Natural killer cell treated with Interleukin-12 subunit alpha and Interleukin-12 subunit beta and Interleukin-15 and Interleukin-18, amount 100 ng/mL, for 72 hours (primary cell): ENCODE results near the gene KPTN. TPM values are rescaled to one million over a fixed set of nuclear protein-coding genes. Genes with fewer than 3 reads are reported as not detected.
A peak's percentile ranks its signal among the peaks of the same experiment; 100 is the strongest.

Experiments
- ATAC-seq, 2 donors: fragments of 150-1000 bp; cut with Tn5 transposase in 1 of 2; sonication (Bioruptor Pico), chemical (Tn5 transposase) in 1 of 2; 2 replicates each; pipeline ENCODE4 v1.10.0; 2021
- DNase-seq: peaks from one replicate; pipeline ENCODE4 v3.0.0; 2022; ENCODE audit warnings: low spot score
- H3K27ac Mint-ChIP-seq, 2 donors: 1 replicate in 1 of 2; 2 replicates in 1 of 2; pipeline ENCODE4 v1.8.0; 2022; ENCODE audit warnings: mixed read lengths in 2 of 2, mild to moderate bottlenecking in 1 of 2, moderate library complexity in 1 of 2
- H3K27me3 Mint-ChIP-seq, 2 donors: 1 replicate in 1 of 2; 2 replicates in 1 of 2; pipeline ENCODE4 v1.8.0; 2022; ENCODE audit warnings: mixed read lengths in 2 of 2
- H3K36me3 Mint-ChIP-seq: one replicate; pipeline ENCODE4 v1.8.0; 2022; ENCODE audit warnings: mixed read lengths
- H3K4me1 Mint-ChIP-seq, 2 donors: 1 replicate in 1 of 2; 2 replicates in 1 of 2; pipeline ENCODE4 v1.8.0; 2022; ENCODE audit warnings: low read depth in 2 of 2, mixed read lengths in 2 of 2, mild to moderate bottlenecking in 1 of 2
- H3K4me3 Mint-ChIP-seq: one replicate; pipeline ENCODE4 v1.8.0; 2022; ENCODE audit warnings: mixed read lengths
- H3K9me3 Mint-ChIP-seq: 2 replicates; pipeline ENCODE4 v1.8.0; 2022; ENCODE audit warnings: mixed read lengths
- total RNA-seq, 2 donors: library from RNA; stranded (reverse); gene quantifications; one replicate each; pipeline ENCODE4 v1.2.3, GENCODE V29; 2022

Gene KPTN
- total RNA-seq, 2 donors from 2014 or later = 4.9 to 11.4 TPM

GRCh38 chr19:47479701-47480503, 4.1 kb downstream of the KPTN start:
- no peaks in the 10 kb centered on the region for H3K36me3 Mint-ChIP-seq
- no peak overlapping the region for H3K4me3 Mint-ChIP-seq
- H3K9me3 Mint-ChIP-seq = no peaks in the 10 kb centered on the region
- H3K27ac Mint-ChIP-seq = no peak overlapping the region
- no peak for DNase-seq
- peaks cover 7 to 16% of the 10 kb centered on the region in 2 donors for H3K4me1 Mint-ChIP-seq
- peaks cover 0 to 2% of the 10 kb centered on the region in 2 donors for H3K27me3 Mint-ChIP-seq
- ATAC-seq = no peak

GRCh38 chr19:47476438-47476972, 7.5 kb downstream of the KPTN start:
- Mint-ChIP-seq H3K9me3 (no peaks in the 10 kb centered on the region), H3K27me3 (peaks cover under 1 to 5% of the 10 kb centered on the region in 2 donors), H3K36me3 (no peaks in the 10 kb centered on the region), H3K4me1 (peaks cover 0 to 8% of the 10 kb centered on the region in 2 donors), H3K4me3 (no peak overlapping the region), H3K27ac (no peak overlapping the region)
- ATAC-seq = no peak
- DNase-seq = no peak

DNA sequence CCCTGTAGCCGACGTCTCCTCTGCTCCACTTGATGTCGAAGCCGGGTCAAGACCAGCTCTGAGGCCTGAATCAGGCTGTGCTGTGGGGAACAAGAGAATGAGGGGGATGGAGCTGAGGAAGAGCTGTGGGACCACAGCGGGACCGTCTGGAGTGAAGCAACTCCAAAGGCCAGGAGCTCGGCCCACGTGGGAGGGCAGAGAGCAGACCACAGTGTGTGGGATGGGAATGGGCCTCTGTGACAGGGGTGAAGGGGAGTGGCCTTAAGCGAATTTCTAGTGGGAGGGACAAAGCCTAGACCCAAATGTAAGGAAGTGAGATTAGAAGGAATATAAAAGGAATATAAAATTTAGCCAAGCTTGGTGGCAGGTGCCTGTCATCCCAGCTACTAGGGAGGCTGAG, 8.6 kb downstream of the KPTN start:
- Mint-ChIP-seq H3K4me1 (peaks cover 5 to 11% of the 10 kb centered on the region in 2 donors), H3K27ac (no peak overlapping the region), H3K27me3 (peaks cover 11 to 12% of the 10 kb centered on the region in 2 donors), H3K4me3 (no peak overlapping the region), H3K36me3 (no peaks in the 10 kb centered on the region), H3K9me3 (no peaks in the 10 kb centered on the region)
- ATAC-seq (no peak), DNase-seq (no peak)

- no peak overlapping the region for H3K27ac Mint-ChIP-seq
- no peak for ATAC-seq
- peaks cover 20 to 21% of the 10 kb centered on the region in 2 donors for H3K27me3 Mint-ChIP-seq
- no peaks in the 10 kb centered on the region for H3K36me3 Mint-ChIP-seq
- H3K9me3 Mint-ChIP-seq = no peaks in the 10 kb centered on the region
- no peak overlapping the region for H3K4me3 Mint-ChIP-seq
- DNase-seq = no peak
- peaks cover 5 to 11% of the 10 kb centered on the region in 2 donors for H3K4me1 Mint-ChIP-seq
Measured at GRCh38 chr19:47473336-47473735, 10.7 kb downstream of the KPTN start.

- DNase-seq = no peak
- Mint-ChIP-seq H3K4me3 (peak within 1 kb of the TSS; percentile 5), H3K36me3 (no peaks in the 10 kb centered on the region), H3K9me3 (no peaks in the 10 kb centered on the region), H3K27ac (no peak within 1 kb of the TSS), H3K4me1 (peaks cover 5 to 11% of the 10 kb centered on the region in 2 donors), H3K27me3 (peaks cover 27% of the 10 kb centered on the region in 2 donors)
- peak; percentile 56 to 68 for ATAC-seq
Measured at GRCh38 chr19:47471733-47472457, 12.1 kb downstream of the KPTN start, which contains the start of gene SLC8A2. SLC8A2 (minus strand) TSS chr19:47471893; CDS start chr19:47466403, 5,490 bp downstream.

GRCh38 chr19:47471381-47471732, 12.7 kb downstream of the KPTN start:
- no peak for DNase-seq
- H3K36me3 Mint-ChIP-seq = no peaks in the 10 kb centered on the region
- no peak for ATAC-seq
- H3K4me1 Mint-ChIP-seq = peaks cover 5 to 11% of the 10 kb centered on the region in 2 donors
- no peak overlapping the region for H3K27ac Mint-ChIP-seq
- peaks cover 27% of the 10 kb centered on the region in 2 donors for H3K27me3 Mint-ChIP-seq
- peak overlapping the region; percentile 5 for H3K4me3 Mint-ChIP-seq
- H3K9me3 Mint-ChIP-seq = no peaks in the 10 kb centered on the region

- no peak overlapping the region for H3K27ac Mint-ChIP-seq
- no peak for DNase-seq
- peaks cover 5 to 11% of the 10 kb centered on the region in 2 donors for H3K4me1 Mint-ChIP-seq
- H3K9me3 Mint-ChIP-seq = no peaks in the 10 kb centered on the region
- ATAC-seq = no peak
- H3K4me3 Mint-ChIP-seq = peak overlapping the region; percentile 5
- no peaks in the 10 kb centered on the region for H3K36me3 Mint-ChIP-seq
- H3K27me3 Mint-ChIP-seq = peaks cover 27% of the 10 kb centered on the region in 2 donors
Measured at GRCh38 chr19:47470447-47471195, 13.4 kb downstream of the KPTN start.

GRCh38 chr19:47469719-47470118, 14.3 kb downstream of the KPTN start:
- H3K27me3 Mint-ChIP-seq = peaks cover 27 to 28% of the 10 kb centered on the region in 2 donors
- DNase-seq (no peak), ATAC-seq (no peak)
- no peaks in the 10 kb centered on the region for H3K36me3 Mint-ChIP-seq
- no peak overlapping the region for H3K27ac Mint-ChIP-seq
- no peak overlapping the region for H3K4me3 Mint-ChIP-seq
- H3K4me1 Mint-ChIP-seq = peaks cover 5 to 11% of the 10 kb centered on the region in 2 donors
- no peaks in the 10 kb centered on the region for H3K9me3 Mint-ChIP-seq

- ATAC-seq = no peak
- DNase-seq = no peak
- peaks cover 5 to 11% of the 10 kb centered on the region in 2 donors for H3K4me1 Mint-ChIP-seq
- no peak overlapping the region for H3K27ac Mint-ChIP-seq
- H3K27me3 Mint-ChIP-seq = peaks cover 30 to 32% of the 10 kb centered on the region in 2 donors
- H3K36me3 Mint-ChIP-seq = no peaks in the 10 kb centered on the region
- no peaks in the 10 kb centered on the region for H3K9me3 Mint-ChIP-seq
- no peak overlapping the region for H3K4me3 Mint-ChIP-seq
Measured at GRCh38 chr19:47469363-47469700, 14.7 kb downstream of the KPTN start.

GRCh38 chr19:47467914-47468313, 16.1 kb downstream of the KPTN start:
- ATAC-seq = no peak
- Mint-ChIP-seq H3K27ac (no peak overlapping the region), H3K36me3 (no peaks in the 10 kb centered on the region), H3K27me3 (peaks cover 30 to 33% of the 10 kb centered on the region in 2 donors), H3K4me3 (no peak overlapping the region), H3K9me3 (no peaks in the 10 kb centered on the region), H3K4me1 (peaks cover 5 to 11% of the 10 kb centered on the region in 2 donors)
- DNase-seq = no peak

- no peak overlapping the region for H3K27ac Mint-ChIP-seq
- no peaks in the 10 kb centered on the region for H3K9me3 Mint-ChIP-seq
- ATAC-seq (no peak), DNase-seq (no peak)
- H3K4me1 Mint-ChIP-seq = peaks cover under 1 to 5% of the 10 kb centered on the region in 2 donors
- no peaks in the 10 kb centered on the region for H3K36me3 Mint-ChIP-seq
- H3K4me3 Mint-ChIP-seq = no peak overlapping the region
- H3K27me3 Mint-ChIP-seq = peaks cover 24 to 26% of the 10 kb centered on the region in 2 donors
Measured at GRCh38 chr19:47465957-47466356, 18.1 kb downstream of the KPTN start.

GRCh38 chr19:47464675-47465419, 19.2 kb downstream of the KPTN start:
- DNase-seq (no peak), ATAC-seq (no peak)
- peaks cover 16 to 17% of the 10 kb centered on the region in 2 donors for H3K27me3 Mint-ChIP-seq
- no peaks in the 10 kb centered on the region for H3K36me3 Mint-ChIP-seq
- no peaks in the 10 kb centered on the region for H3K4me1 Mint-ChIP-seq
- no peak overlapping the region for H3K27ac Mint-ChIP-seq
- H3K4me3 Mint-ChIP-seq = no peak overlapping the region
- H3K9me3 Mint-ChIP-seq = no peaks in the 10 kb centered on the region

DNA sequence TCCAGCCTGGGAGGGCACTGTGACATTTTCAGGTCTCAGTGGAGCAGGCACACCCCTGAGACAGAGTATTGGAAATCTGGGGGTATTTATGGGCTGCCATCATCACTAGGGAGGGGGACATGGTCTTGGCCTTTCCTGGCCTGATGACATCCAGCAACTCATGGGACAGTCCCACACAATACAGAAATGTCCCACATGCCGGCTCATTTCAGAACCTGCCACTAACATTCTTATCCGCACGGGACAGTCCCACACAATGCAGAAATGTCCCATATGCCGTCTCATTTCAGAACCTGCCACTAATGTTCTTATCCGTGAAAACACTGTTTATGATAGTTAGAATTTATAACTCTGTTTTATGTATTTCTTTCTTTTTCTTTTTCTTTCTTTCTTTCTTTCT, 22.1 kb downstream of the KPTN start:
- Mint-ChIP-seq H3K27ac (no peak overlapping the region), H3K4me3 (no peak overlapping the region), H3K27me3 (peaks cover 6 to 7% of the 10 kb centered on the region in 2 donors), H3K36me3 (no peaks in the 10 kb centered on the region), H3K4me1 (no peaks in the 10 kb centered on the region), H3K9me3 (no peaks in the 10 kb centered on the region)
- DNase-seq (no peak), ATAC-seq (no peak)
